IMR-90 (cell line): ENCODE data around the gene NPC1. TPM values are rescaled to one million over a fixed set of nuclear protein-coding genes. Genes with fewer than 3 reads are reported as not detected.

ENCODE experiments used
- ATAC-seq: fragments of 200-7000 bp; cut with Tn5 transposase; 2 replicates; pipeline ENCODE4 v1.9.1; 2020; ENCODE audit warnings: low read depth, mild to moderate bottlenecking, moderate library complexity
- BruUV-seq: library from RNA; stranded (reverse); fragments of 400-500 nt; replicated peaks from 2 replicates; lab custom pipeline; 2021; lab: Mats Ljungman, UMichigan
- CTCF ChIA-PET: fragments of 300-600 bp; formaldehyde crosslinking; extraction: SDS; loops from one replicate; lab custom pipeline; 2021; ENCODE audit warnings: antibody characterized with exemption; lab: Yijun Ruan, JAX
- POLR2A ChIA-PET: fragments of 300-600 bp; sonication (Branson Sonifier 250); formaldehyde crosslinking; loops from one replicate; lab custom pipeline; 2022; ENCODE audit warnings: antibody characterized with exemption; ENCODE audit not compliant: unreplicated experiment; lab: Charles Lee
- DNase-seq: peaks from one replicate; pipeline ENCODE4 v3.0.0; 2013
- H2AFZ ChIP-seq: replicated peaks from 2 replicates; pipeline ENCODE3; 2013; ENCODE audit warnings: low read length, mild to moderate bottlenecking; ENCODE audit not compliant: poor library complexity
- H2AK5ac ChIP-seq: 2 replicates; pipeline ENCODE4 v1.6.1; 2013; ENCODE audit warnings: low read depth, low read length, inconsistent platforms
- H2AK9ac ChIP-seq: replicated peaks from 2 replicates; pipeline ENCODE3; 2013; ENCODE audit warnings: mild to moderate bottlenecking, low read depth, low read length, moderate library complexity; ENCODE audit not compliant: poor library complexity
- H2BK120ac ChIP-seq: 2 replicates; pipeline ENCODE4 v1.6.1; 2013; ENCODE audit warnings: low read depth, low read length, inconsistent platforms
- H2BK15ac ChIP-seq: 3 replicates; pipeline ENCODE4 v1.6.1; 2013; ENCODE audit warnings: low read depth, low read length, inconsistent platforms
- H2BK20ac ChIP-seq: 2 replicates; pipeline ENCODE4 v1.6.1; 2013; ENCODE audit warnings: low read depth, mild to moderate bottlenecking, inconsistent platforms, low read length, moderate library complexity
- H2BK5ac ChIP-seq: 2 replicates; pipeline ENCODE4 v1.6.1; 2013; ENCODE audit warnings: mild to moderate bottlenecking, low read depth, low read length, inconsistent platforms; ENCODE audit not compliant: poor library complexity, severe bottlenecking
- H3K14ac ChIP-seq: replicated peaks from 2 replicates; pipeline ENCODE4 v1.6.1; 2013; ENCODE audit warnings: low read depth, low read length, inconsistent platforms
- H3K18ac ChIP-seq: 2 replicates; pipeline ENCODE4 v1.6.1; 2013; ENCODE audit warnings: low read depth, low read length, control low read depth
- H3K23ac ChIP-seq: 2 replicates; pipeline ENCODE4 v1.6.1; 2013; ENCODE audit warnings: low read depth, low read length, inconsistent platforms
- H3K27ac ChIP-seq: 2 replicates; pipeline ENCODE4 v1.5.1; 2013; ENCODE audit warnings: mild to moderate bottlenecking, control low read depth, low read length; ENCODE audit not compliant: insufficient read depth
- H3K27me3 ChIP-seq: 2 replicates; pipeline ENCODE4 v1.6.1; 2013; ENCODE audit warnings: low read length; ENCODE audit not compliant: control insufficient read depth, insufficient read depth
- H3K36me3 ChIP-seq: 2 replicates; pipeline ENCODE4 v1.6.1; 2013; ENCODE audit warnings: low read length, mixed read lengths; ENCODE audit not compliant: control insufficient read depth, insufficient read depth
- H3K4ac ChIP-seq: 2 replicates; pipeline ENCODE4 v1.6.1; 2013; ENCODE audit warnings: low read depth, low read length, inconsistent platforms
- H3K4me1 ChIP-seq: 2 replicates; pipeline ENCODE4 v1.6.1; 2013; ENCODE audit warnings: low read length, mixed read lengths; ENCODE audit not compliant: control insufficient read depth, insufficient read depth
- H3K4me2 ChIP-seq: 2 replicates; pipeline ENCODE4 v1.6.1; 2013; ENCODE audit warnings: low read depth, mild to moderate bottlenecking, control low read depth, low read length, moderate library complexity
- H3K4me3 ChIP-seq: 2 replicates; pipeline ENCODE4 v1.5.1; 2013; ENCODE audit warnings: low read depth, mild to moderate bottlenecking, control low read depth, low read length, moderate library complexity; ENCODE audit not compliant: insufficient read depth
- H3K56ac ChIP-seq: 2 replicates; pipeline ENCODE4 v1.6.1; 2013; ENCODE audit warnings: low read length, inconsistent platforms; ENCODE audit not compliant: insufficient read depth; ENCODE audit errors: extremely low read depth
- H3K79me1 ChIP-seq, 2 experiments: 2 replicates each; pipeline ENCODE4 v1.6.1; 2013; ENCODE audit warnings: low read length in 2 of 2, inconsistent platforms in 1 of 2, low read depth in 1 of 2
- H3K9ac ChIP-seq: 2 replicates; pipeline ENCODE4 v1.6.1; 2013; ENCODE audit warnings: low read depth, low read length, control low read depth
- H3K9me1 ChIP-seq: 2 replicates; pipeline ENCODE4 v1.6.1; 2013; ENCODE audit warnings: low read length, inconsistent platforms; ENCODE audit not compliant: insufficient read depth
- H3K9me3 ChIP-seq: 2 replicates; pipeline ENCODE4 v1.6.1; 2013; ENCODE audit warnings: low read length; ENCODE audit not compliant: control insufficient read depth, insufficient read depth
- H4K20me1 ChIP-seq: 2 replicates; pipeline ENCODE4 v1.6.1; 2013; ENCODE audit warnings: low read length, inconsistent platforms; ENCODE audit not compliant: insufficient read depth
- H4K5ac ChIP-seq: 2 replicates; pipeline ENCODE4 v1.6.1; 2013; ENCODE audit warnings: mild to moderate bottlenecking, low read depth, low read length, control low read depth
- H4K8ac ChIP-seq, 2 experiments: 2 replicates each; pipeline ENCODE4 v1.6.1; 2013; ENCODE audit warnings: low read depth in 2 of 2, low read length in 2 of 2, control low read depth in 1 of 2, inconsistent platforms in 1 of 2
- H4K91ac ChIP-seq: 2 replicates; pipeline ENCODE4 v1.6.1; 2013; ENCODE audit warnings: low read depth, low read length, inconsistent platforms; ENCODE audit not compliant: insufficient read depth
- BHLHE40 ChIP-seq: fragments of 150-350 bp; IDR thresholded peaks from 2 replicates; pipeline ENCODE4 v1.6.1; 2016; ENCODE audit warnings: mild to moderate bottlenecking, low read depth, low read length
- CEBPB ChIP-seq: IDR thresholded peaks from 2 replicates; pipeline ENCODE4 v1.6.1; 2012; ENCODE audit warnings: low read depth, low read length, improper control_type of control experiment
- CHD1 ChIP-seq: IDR thresholded peaks from 2 replicates; pipeline ENCODE4 v1.6.1; 2012; ENCODE audit warnings: low read depth, low read length, improper control_type of control experiment
- FOS ChIP-seq: fragments of 150-350 bp; IDR thresholded peaks from 2 replicates; pipeline ENCODE4 v1.6.1; 2016; ENCODE audit warnings: low read depth, low read length
- MAFK ChIP-seq: IDR thresholded peaks from 2 replicates; pipeline ENCODE4 v1.6.1; 2012; ENCODE audit warnings: low read depth, low read length, improper control_type of control experiment
- MAZ ChIP-seq: IDR thresholded peaks from 2 replicates; pipeline ENCODE4 v1.6.1; 2012; ENCODE audit warnings: low read depth, mild to moderate bottlenecking, low read length, improper control_type of control experiment, moderate library complexity, borderline replicate concordance
- MXI1 ChIP-seq: IDR thresholded peaks from 2 replicates; pipeline ENCODE4 v1.6.1; 2012; ENCODE audit warnings: low read depth, mild to moderate bottlenecking, low read length, moderate library complexity, borderline replicate concordance
- NFE2L2 ChIP-seq: fragments of 150-350 bp; IDR thresholded peaks from 2 replicates; pipeline ENCODE4 v1.6.1; 2016; ENCODE audit warnings: low read depth, mild to moderate bottlenecking, low read length
- POLR2A ChIP-seq: IDR thresholded peaks from 2 replicates; pipeline ENCODE4 v1.6.1; 2012; ENCODE audit warnings: mild to moderate bottlenecking, low read depth, low read length
- RAD21 ChIP-seq: IDR thresholded peaks from 2 replicates; pipeline ENCODE4 v1.6.1; 2012; ENCODE audit warnings: low read length, improper control_type of control experiment
- RCOR1 ChIP-seq: IDR thresholded peaks from 2 replicates; pipeline ENCODE4 v1.6.1; 2012; ENCODE audit warnings: mild to moderate bottlenecking, low read length, improper control_type of control experiment; ENCODE audit not compliant: insufficient replicate concordance
- RFX5 ChIP-seq: IDR thresholded peaks from 2 replicates; pipeline ENCODE4 v1.8.0; 2012; ENCODE audit warnings: low read depth, mild to moderate bottlenecking, low read length, moderate library complexity
- SMC3 ChIP-seq: fragments of 150-350 bp; IDR thresholded peaks from 2 replicates; pipeline ENCODE4 v1.6.1; 2016; ENCODE audit warnings: low read depth, mild to moderate bottlenecking, antibody characterized with exemption, low read length, moderate library complexity
- WGBS, 2 experiments: methylation state at CpG; one replicate each; pipeline versions ENCODE4 v1.1.5 to v1.1.7; 2013; ENCODE audit warnings: missing lambda C conversion rate in 2 of 2; ENCODE audit not compliant: insufficient read length in 1 of 2; ENCODE audit errors: extremely low coverage in 2 of 2; 5-methylcytosine and 5-hydroxymethylcytosine counted together
- dilution Hi-C: fragments of 300-500 bp; cut with HindIII; formaldehyde crosslinking; loops from one replicate; pipeline ENCODE4 v1.14.3; 2018; ENCODE audit warnings: low sequenced_read_pairs; ENCODE audit not compliant: unreplicated experiment
- in situ Hi-C: fragments of 300-500 bp; cut with MboI; formaldehyde crosslinking; loops from 3 replicates; pipeline ENCODE4 v1.14.3; 2019; ENCODE audit warnings: low sequenced_read_pairs, inconsistent platforms, mixed read lengths
- intact Hi-C: fragments of 100-400 bp; cut with micrococcal nuclease; formaldehyde crosslinking; loops from 2 replicates; pipeline ENCODE4 v1.10.0; 2022
- polyA plus RNA-seq, 3 experiments: library from polyadenylated mRNA; depleted of rRNA; stranded (reverse); fragments of >200 nt; gene quantifications; 2 replicates each; pipeline ENCODE4 v1.2.3, GENCODE V29; 2012; ENCODE audit warnings: low replicate concordance in 1 of 3
- total RNA-seq: library from RNA; depleted of rRNA; stranded (reverse); fragments of >200 nt; gene quantifications from 2 replicates; pipeline ENCODE4 v1.2.3, GENCODE V29; 2012
- TF ChIP-seq, protein P1 (sequence below): fragments of 150-350 bp; IDR thresholded peaks from 2 replicates; pipeline ENCODE4 v1.6.1; 2017; ENCODE audit warnings: mild to moderate bottlenecking, antibody characterized with exemption, low read length, low read depth
- TF ChIP-seq, protein P2 (sequence below): fragments of 150-350 bp; IDR thresholded peaks from 2 replicates; pipeline ENCODE4 v1.6.1; 2016; ENCODE audit warnings: low read depth, mild to moderate bottlenecking, low read length, moderate library complexity, borderline replicate concordance
- TF ChIP-seq, protein P3 (sequence below): conservative IDR thresholded peaks from 2 replicates; pipeline ENCODE4 v1.5.1; 2012; ENCODE audit warnings: mild to moderate bottlenecking, low read depth, low read length, improper control_type of control experiment

Gene NPC1
- total and polyA plus RNA-seq, 2 of the 4 experiments (the other 2 are of a cell fraction), result 7.5 to 7.9 TPM

DNA sequence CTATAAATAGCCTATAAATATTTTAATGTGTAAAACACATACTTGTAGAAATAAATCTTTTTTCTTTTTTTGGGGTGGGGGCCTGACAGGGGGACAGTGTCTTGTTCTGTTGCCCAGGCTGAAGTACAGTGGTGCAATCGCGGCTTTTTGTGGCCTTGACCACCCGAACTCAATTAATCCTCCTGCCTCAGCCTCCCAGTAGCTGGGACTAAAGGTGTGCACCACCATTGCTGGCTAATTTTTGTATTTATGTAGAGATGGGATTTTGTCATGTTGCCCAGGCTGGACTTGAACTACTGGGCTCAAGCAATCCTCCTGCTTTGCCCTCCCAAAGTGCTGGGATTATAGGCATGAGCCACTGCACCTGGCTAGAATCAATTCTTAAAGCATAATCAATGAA, 37.6 kb downstream of the NPC1 start:
- peaks cover 0 to 3% of the 10 kb centered on the region in 2 experiments; a peak in 1 of 4 replicates for H3K79me1 ChIP-seq
- no peaks in the 10 kb centered on the region for H3K27me3 ChIP-seq
- H2BK20ac ChIP-seq, result no peak overlapping the region
- H4K20me1 ChIP-seq, result no peaks in the 10 kb centered on the region
- no peak overlapping the region for H4K5ac ChIP-seq
- no peaks in the 10 kb centered on the region for H3K9me3 ChIP-seq
- H2BK5ac ChIP-seq, result no peak overlapping the region
- dilution Hi-C loops (no loop called here), intact Hi-C loops (no loop called here), in situ Hi-C loops (no loop called here)
- BruUV-seq, result no TSS peak
- no peak overlapping the region for H3K4me2 ChIP-seq
- ATAC-seq, result no peak
- H3K18ac ChIP-seq, result no peak overlapping the region
- POLR2A ChIA-PET, result no interaction called here
- CTCF ChIA-PET, result no interaction called here
- no peak overlapping the region for H2AK9ac ChIP-seq
- H2BK15ac ChIP-seq, result no peak overlapping the region
- WGBS, 2 experiments, result no CpG with 5 or more reads among the region's 3 CpGs
- H3K27ac ChIP-seq, result no peak overlapping the region
- no peaks in the 10 kb centered on the region for H3K4me1 ChIP-seq
- H3K56ac ChIP-seq, result no peak overlapping the region
- TF ChIP-seq MAZ, result no peak
- TF ChIP-seq CHD1, result no peak
- no peak for TF ChIP-seq CEBPB
- TF ChIP-seq SMC3, result no peak
- no peak for TF ChIP-seq BHLHE40
- no peak for TF ChIP-seq MXI1
- TF ChIP-seq POLR2A, result no peak
- TF ChIP-seq MAFK, result no peak
- no peak for TF ChIP-seq RAD21
- TF ChIP-seq, protein P1, sequence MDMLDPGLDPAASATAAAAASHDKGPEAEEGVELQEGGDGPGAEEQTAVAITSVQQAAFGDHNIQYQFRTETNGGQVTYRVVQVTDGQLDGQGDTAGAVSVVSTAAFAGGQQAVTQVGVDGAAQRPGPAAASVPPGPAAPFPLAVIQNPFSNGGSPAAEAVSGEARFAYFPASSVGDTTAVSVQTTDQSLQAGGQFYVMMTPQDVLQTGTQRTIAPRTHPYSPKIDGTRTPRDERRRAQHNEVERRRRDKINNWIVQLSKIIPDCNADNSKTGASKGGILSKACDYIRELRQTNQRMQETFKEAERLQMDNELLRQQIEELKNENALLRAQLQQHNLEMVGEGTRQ, result no peak
- no peak for TF ChIP-seq RCOR1
- no peak for TF ChIP-seq NFE2L2
- TF ChIP-seq, protein P2, sequence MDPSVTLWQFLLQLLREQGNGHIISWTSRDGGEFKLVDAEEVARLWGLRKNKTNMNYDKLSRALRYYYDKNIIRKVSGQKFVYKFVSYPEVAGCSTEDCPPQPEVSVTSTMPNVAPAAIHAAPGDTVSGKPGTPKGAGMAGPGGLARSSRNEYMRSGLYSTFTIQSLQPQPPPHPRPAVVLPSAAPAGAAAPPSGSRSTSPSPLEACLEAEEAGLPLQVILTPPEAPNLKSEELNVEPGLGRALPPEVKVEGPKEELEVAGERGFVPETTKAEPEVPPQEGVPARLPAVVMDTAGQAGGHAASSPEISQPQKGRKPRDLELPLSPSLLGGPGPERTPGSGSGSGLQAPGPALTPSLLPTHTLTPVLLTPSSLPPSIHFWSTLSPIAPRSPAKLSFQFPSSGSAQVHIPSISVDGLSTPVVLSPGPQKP, result no peak
- TF ChIP-seq, protein P3, sequence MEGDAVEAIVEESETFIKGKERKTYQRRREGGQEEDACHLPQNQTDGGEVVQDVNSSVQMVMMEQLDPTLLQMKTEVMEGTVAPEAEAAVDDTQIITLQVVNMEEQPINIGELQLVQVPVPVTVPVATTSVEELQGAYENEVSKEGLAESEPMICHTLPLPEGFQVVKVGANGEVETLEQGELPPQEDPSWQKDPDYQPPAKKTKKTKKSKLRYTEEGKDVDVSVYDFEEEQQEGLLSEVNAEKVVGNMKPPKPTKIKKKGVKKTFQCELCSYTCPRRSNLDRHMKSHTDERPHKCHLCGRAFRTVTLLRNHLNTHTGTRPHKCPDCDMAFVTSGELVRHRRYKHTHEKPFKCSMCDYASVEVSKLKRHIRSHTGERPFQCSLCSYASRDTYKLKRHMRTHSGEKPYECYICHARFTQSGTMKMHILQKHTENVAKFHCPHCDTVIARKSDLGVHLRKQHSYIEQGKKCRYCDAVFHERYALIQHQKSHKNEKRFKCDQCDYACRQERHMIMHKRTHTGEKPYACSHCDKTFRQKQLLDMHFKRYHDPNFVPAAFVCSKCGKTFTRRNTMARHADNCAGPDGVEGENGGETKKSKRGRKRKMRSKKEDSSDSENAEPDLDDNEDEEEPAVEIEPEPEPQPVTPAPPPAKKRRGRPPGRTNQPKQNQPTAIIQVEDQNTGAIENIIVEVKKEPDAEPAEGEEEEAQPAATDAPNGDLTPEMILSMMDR, result no peak
- no peak for TF ChIP-seq RFX5
- no peak for TF ChIP-seq FOS
- H3K9me1 ChIP-seq, result peaks cover 7% of the 10 kb centered on the region; the same call in 1 of the 2 replicates
- no peak overlapping the region for H3K14ac ChIP-seq
- no peak overlapping the region for H3K4me3 ChIP-seq
- no peak overlapping the region for H2AFZ ChIP-seq
- H2BK120ac ChIP-seq, result no peak overlapping the region
- no peak overlapping the region for H3K4ac ChIP-seq
- no peak overlapping the region for H3K9ac ChIP-seq
- no peak for DNase-seq
- H4K91ac ChIP-seq, result no peak overlapping the region
- H3K36me3 ChIP-seq, result peaks cover 40% of the 10 kb centered on the region
- no peak overlapping the region for H4K8ac ChIP-seq
- no peak overlapping the region for H2AK5ac ChIP-seq
- H3K23ac ChIP-seq, result no peak overlapping the region
